K562 (cell line): Measurements from ENCODE around the gene DPYSL4.

Experiments
- EP300 ChIP-seq: IDR thresholded peaks from 2 replicates; pipeline ENCODE4 v1.6.1; 2012; ENCODE audit warnings: low read length, improper control_type of control experiment
- ESRRA ChIP-seq: fragments of 450-650 bp; IDR thresholded peaks from 2 replicates; pipeline ENCODE4 v1.6.1; 2014; ENCODE audit warnings: low read depth, mild to moderate bottlenecking, moderate library complexity, borderline replicate concordance
- HDAC6 ChIP-seq: IDR thresholded peaks from 2 replicates; pipeline ENCODE4 v1.6.1; 2012; ENCODE audit warnings: low read depth, mild to moderate bottlenecking, control low read depth, inconsistent platforms, low read length, moderate library complexity
- JUNB ChIP-seq: fragments of 450-650 bp; formaldehyde crosslinking; conservative IDR thresholded peaks from 2 replicates; pipeline ENCODE4 v1.4.0; 2020; ENCODE audit warnings: mild to moderate bottlenecking
- MYC ChIP-seq, 2 experiments: fragments of 250-450 bp in 1 of 2; sonication (Bioruptor Pico) in 1 of 2; IDR thresholded peaks; 2 replicates each; pipeline versions ENCODE4 v1.5.1 to v1.6.1; 2012 to 2021; ENCODE audit warnings: low read depth in 2 of 2, borderline replicate concordance in 1 of 2, improper control_type of control experiment in 1 of 2, low read length in 1 of 2, mild to moderate bottlenecking in 1 of 2, moderate library complexity in 1 of 2
- RBM22 ChIP-seq: fragments of 200-400 bp; formaldehyde crosslinking; IDR thresholded peaks from 2 replicates; pipeline ENCODE4 v1.6.1; 2018; ENCODE audit warnings: low read length, low read depth; ENCODE audit not compliant: poor library complexity, severe bottlenecking
- SIN3B ChIP-seq: fragments of 450-650 bp; IDR thresholded peaks from 2 replicates; pipeline ENCODE4 v1.6.1; 2017; ENCODE audit warnings: low read depth, mild to moderate bottlenecking, moderate library complexity
- SREBF2 ChIP-seq: sonication (generic); formaldehyde crosslinking; IDR thresholded peaks from 2 replicates; pipeline ENCODE4 v1.4.0; 2020; ENCODE audit warnings: mild to moderate bottlenecking, missing genetic modification reagents
- TF ChIP-seq, protein P1 (sequence below), 3 experiments: IDR thresholded peaks in 2 of 3; conservative IDR thresholded peaks in 1 of 3; 2 replicates each; pipeline ENCODE4 v1.5.1; 2011 to 2012; ENCODE audit warnings: low read length in 3 of 3, mild to moderate bottlenecking in 3 of 3, control low read depth in 2 of 3, improper control_type of control experiment in 1 of 3, inconsistent platforms in 1 of 3, low read depth in 1 of 3, mixed read lengths in 1 of 3, moderate library complexity in 1 of 3; ENCODE audit not compliant: insufficient read depth in 2 of 3

- TF ChIP-seq RBM22 (no peak), JUNB (no peak), EP300 (no peak), MYC (IDR thresholded peaks at IDR 0.05; ENCODE audit: low read depth, low read length) (no peak), MYC (CRISPR knock-in tag; IDR thresholded peaks at IDR 0.05; ENCODE audit: borderline replicate concordance, low read depth) (no peak), SIN3B (no peak), HDAC6 (no peak), SREBF2 (CRISPR knock-in tag) (no peak), ESRRA (no peak)
- TF ChIP-seq, protein P1, sequence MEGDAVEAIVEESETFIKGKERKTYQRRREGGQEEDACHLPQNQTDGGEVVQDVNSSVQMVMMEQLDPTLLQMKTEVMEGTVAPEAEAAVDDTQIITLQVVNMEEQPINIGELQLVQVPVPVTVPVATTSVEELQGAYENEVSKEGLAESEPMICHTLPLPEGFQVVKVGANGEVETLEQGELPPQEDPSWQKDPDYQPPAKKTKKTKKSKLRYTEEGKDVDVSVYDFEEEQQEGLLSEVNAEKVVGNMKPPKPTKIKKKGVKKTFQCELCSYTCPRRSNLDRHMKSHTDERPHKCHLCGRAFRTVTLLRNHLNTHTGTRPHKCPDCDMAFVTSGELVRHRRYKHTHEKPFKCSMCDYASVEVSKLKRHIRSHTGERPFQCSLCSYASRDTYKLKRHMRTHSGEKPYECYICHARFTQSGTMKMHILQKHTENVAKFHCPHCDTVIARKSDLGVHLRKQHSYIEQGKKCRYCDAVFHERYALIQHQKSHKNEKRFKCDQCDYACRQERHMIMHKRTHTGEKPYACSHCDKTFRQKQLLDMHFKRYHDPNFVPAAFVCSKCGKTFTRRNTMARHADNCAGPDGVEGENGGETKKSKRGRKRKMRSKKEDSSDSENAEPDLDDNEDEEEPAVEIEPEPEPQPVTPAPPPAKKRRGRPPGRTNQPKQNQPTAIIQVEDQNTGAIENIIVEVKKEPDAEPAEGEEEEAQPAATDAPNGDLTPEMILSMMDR (IDR thresholded peaks at IDR 0.05 in 2 of 3, conservative IDR thresholded peaks at IDR 0.05 in 1 of 3; ENCODE audit: insufficient read depth in 2 of 3, low read depth in 1 of 3, low read length in 3 of 3): no peak
These were observed 33.0 kb upstream of the DPYSL4 start for GRCh38 chr10:132153616-132154217.
